T-helper 9 cell (primary cell): ENCODE results near the gene MAPK9.
"Not testable (repeated sequence)": the region's sequence is repeated elsewhere in the genome, so short reads cannot be mapped to it uniquely, and the experiment has no call there.

ENCODE experiments used
- DNase-seq: peaks from one replicate; pipeline ENCODE4 v3.0.0-alpha.2; 2020

Gene MAPK9

GRCh38 chr5:180324601-180324950 is 32.7 kb upstream of the MAPK9 start:
- DNase-seq = no peak

- DNase-seq = no peak
Measured at GRCh38 chr5:180323941-180324600, 32.2 kb upstream of the MAPK9 start.

- no peak for DNase-seq
Measured at GRCh38 chr5:180323160-180323559, 31.3 kb upstream of the MAPK9 start.

GRCh38 chr5:180318456-180319089 is 26.7 kb upstream of the MAPK9 start:
- no peak for DNase-seq

- DNase-seq = no peak
Measured at GRCh38 chr5:180316586-180316985, 24.7 kb upstream of the MAPK9 start.

GRCh38 chr5:180315762-180316212 is 23.9 kb upstream of the MAPK9 start:
- DNase-seq = peak; percentile 76

- peak; percentile 47 for DNase-seq
Measured at GRCh38 chr5:180313677-180314505, 22.0 kb upstream of the MAPK9 start.

- DNase-seq = no peak
Measured at GRCh38 chr5:180311216-180311615, 19.3 kb upstream of the MAPK9 start.

GRCh38 chr5:180306796-180307195 is 14.9 kb upstream of the MAPK9 start:
- no peak for DNase-seq

- DNase-seq = no peak
Measured at GRCh38 chr5:180305481-180305880, 13.6 kb upstream of the MAPK9 start.

GRCh38 chr5:180304431-180305375 is 12.8 kb upstream of the MAPK9 start:
- no peak for DNase-seq

GRCh38 chr5:180304016-180304292 is 12.1 kb upstream of the MAPK9 start:
- no peak for DNase-seq

GRCh38 chr5:180303226-180304015 is 11.5 kb upstream of the MAPK9 start:
- DNase-seq = no peak

- DNase-seq = no peak
Measured at GRCh38 chr5:180302256-180302655, 10.4 kb upstream of the MAPK9 start.

- DNase-seq = no peak
Measured at GRCh38 chr5:180301253-180301652, 9.4 kb upstream of the MAPK9 start.

- no peak for DNase-seq
Measured at GRCh38 chr5:180299526-180299925, 7.6 kb upstream of the MAPK9 start.

- DNase-seq = not testable (repeated sequence)
Measured at GRCh38 chr5:180299014-180299413, 7.1 kb upstream of the MAPK9 start.

GRCh38 chr5:180297587-180298282 is 5.9 kb upstream of the MAPK9 start:
- no peak for DNase-seq

GRCh38 chr5:180296771-180297170 is 4.9 kb upstream of the MAPK9 start:
- DNase-seq = no peak

GRCh38 chr5:180294913-180295555 is 3.2 kb upstream of the MAPK9 start:
- no peak for DNase-seq

GRCh38 chr5:180294411-180294810 is 2.5 kb upstream of the MAPK9 start:
- DNase-seq = no peak
